GM19468 (cell line): ENCODE results near the gene RASA3.

Experiments
- ATAC-seq: cut with Tn5 transposase; IDR thresholded peaks from one replicate; pipeline ENCODE4 v1.9.1; 2021; ENCODE audit warnings: mild to moderate bottlenecking, moderate library complexity, moderate number of reproducible peaks; ENCODE audit not compliant: unreplicated experiment; ENCODE audit errors: extremely low read depth

Gene RASA3

DNA sequence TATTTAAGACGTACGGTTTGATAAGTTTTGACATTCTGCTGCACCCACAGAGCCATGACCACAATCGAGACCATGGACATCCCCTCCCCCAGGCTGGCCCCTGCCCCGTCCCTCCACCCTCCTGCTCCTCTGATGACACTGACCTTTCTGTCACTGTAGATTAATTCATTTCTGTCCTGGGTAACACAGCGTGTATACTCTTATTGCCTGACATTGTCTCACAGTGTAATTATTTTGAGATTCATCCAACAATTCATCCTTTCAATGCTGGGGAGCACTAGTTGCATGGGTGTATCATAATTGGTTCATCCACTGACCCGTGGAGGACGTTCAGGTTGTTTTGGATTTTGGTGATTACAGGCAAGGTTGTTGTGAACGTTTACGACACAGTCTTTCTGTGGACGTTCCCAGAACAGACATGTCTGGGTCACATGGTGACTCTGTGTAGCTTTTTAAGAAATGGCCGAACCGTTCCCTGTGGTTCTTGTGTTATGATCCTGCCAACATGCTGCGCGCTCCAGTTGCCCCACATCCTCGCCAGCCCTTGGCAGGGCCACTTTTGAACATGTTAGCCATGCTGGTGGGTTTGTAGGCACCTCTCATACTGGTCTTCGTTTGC is 200.5 kb downstream of the RASA3 start:
- ATAC-seq = no peak

DNA sequence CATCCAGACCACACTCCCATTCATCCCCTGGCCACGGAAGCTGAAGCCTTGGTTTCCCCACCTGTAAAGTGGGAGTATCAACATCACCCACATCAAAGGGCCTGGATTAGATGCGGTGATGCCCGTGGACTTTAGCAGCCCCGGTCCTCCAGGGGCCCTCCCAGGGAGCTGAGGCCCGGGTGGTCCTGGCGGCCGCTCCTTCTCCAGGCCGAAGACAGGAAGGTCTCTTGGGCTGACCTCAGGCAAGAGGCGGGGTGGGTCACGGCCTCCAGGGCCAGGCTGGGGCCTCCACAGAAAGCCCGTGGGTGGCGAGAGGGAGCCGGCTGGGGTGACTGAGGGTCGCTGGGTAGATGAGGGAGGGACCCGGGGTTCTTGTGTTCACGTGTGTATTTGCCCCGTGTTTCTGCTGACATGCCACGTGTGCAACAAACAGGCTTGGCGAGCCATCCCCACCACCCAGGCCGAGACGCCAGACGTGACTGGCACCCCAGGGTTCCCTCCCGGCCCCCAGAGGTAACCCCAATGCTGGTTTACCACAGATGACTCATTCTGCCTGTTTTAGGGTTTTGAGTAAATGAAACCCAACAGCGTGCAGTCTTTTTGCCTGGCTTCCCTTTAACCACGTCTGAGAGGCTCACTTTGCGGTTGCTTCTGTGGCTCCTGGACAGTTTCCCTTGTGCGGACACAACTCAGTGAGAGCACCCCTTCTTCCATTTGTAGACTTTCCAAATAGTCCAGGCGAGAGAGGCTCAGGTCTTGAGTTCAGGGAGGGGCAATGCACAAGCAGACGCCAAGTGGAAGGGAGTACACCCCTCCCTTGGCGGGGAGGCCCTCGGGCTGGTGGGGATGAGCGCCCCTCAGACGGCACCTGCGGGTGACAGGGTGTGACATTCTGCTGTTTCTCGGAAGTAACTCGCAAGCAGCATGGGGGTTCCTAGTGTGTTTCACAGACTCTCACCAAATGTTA is 201.5 kb downstream of the RASA3 start:
- ATAC-seq = no peak

- no peak for ATAC-seq
Observed at GRCh38 chr13:113929628-113930615, 202.5 kb downstream of the RASA3 start.

GRCh38 chr13:113928685-113929627 is 203.5 kb downstream of the RASA3 start:
- no peak for ATAC-seq
